ENCODE results near the gene KCNJ3.
"Not testable (repeated sequence)": the region's sequence is repeated elsewhere in the genome, so short reads cannot be mapped to it uniquely, and the experiment has no call there.

The KCNJ3 gene

GRCh38 chr2:154849482-154849881, 151.0 kb downstream of the KCNJ3 start:
- no peak for DNase-seq

- DNase-seq = no peak
Measured at GRCh38 chr2:154850532-154850931, 152.0 kb downstream of the KCNJ3 start.

- DNase-seq = no peak
Measured at GRCh38 chr2:154855138-154855537, 156.6 kb downstream of the KCNJ3 start.

DNA sequence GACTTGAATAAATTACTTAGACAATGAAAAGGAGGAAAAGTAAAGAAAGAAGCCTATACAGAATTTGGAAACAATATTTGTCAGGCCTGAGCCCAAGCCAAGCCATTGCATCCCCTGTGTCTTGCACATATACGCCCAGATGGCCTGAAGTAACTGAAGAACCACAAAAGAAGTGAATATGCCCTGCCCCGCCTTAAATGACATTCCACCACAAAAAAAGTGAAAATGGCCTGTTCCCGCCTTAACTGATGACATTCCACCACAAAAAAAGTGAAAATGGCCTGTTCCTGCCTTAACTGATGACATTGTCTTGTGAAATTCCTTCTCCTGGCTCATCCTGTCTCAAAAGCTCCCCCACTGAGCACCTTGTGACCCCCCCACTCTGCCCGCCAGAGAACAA, 168.7 kb downstream of the KCNJ3 start:
- DNase-seq = not testable (repeated sequence)

DNA sequence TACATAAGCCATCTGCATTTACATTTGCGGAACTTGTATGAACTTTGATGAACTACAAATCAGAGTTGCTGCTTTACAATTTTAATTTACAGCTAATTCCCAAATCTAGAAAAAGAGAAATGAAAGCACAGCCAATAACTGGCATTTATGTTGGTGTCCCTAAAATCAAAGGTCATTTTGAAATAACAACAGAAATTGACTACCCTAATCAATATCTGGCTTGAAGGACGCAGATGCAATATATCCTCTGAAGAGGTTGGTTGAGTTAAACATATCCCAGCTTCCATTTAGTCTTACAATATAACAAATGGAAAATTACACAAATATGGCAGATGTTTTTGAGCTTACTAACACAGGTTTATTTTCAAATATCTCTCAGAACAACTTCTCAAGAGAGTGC, 177.5 kb downstream of the KCNJ3 start:
- DNase-seq = no peak

DNA sequence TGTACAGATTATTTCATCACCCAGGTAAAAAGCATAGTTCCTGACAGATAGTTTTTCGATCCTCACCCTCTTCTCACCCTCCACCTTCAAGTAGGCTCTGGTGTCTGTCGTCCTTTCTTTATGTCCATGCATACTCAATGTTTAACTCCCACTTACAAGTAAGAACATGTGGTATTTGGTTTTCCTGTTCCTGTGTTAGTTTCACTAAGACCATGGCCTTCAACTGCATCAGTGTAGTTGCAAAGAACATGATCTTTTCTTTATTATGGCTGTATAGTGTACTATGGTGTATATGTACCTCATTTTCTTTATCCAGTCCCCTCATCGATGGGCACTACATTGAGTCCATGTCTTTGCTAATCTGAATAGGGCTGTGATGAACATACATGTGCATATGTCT, 184.2 kb downstream of the KCNJ3 start:
- no peak for DNase-seq

GRCh38 chr2:154886316-154886715, 187.8 kb downstream of the KCNJ3 start:
- DNase-seq = no peak

DNA sequence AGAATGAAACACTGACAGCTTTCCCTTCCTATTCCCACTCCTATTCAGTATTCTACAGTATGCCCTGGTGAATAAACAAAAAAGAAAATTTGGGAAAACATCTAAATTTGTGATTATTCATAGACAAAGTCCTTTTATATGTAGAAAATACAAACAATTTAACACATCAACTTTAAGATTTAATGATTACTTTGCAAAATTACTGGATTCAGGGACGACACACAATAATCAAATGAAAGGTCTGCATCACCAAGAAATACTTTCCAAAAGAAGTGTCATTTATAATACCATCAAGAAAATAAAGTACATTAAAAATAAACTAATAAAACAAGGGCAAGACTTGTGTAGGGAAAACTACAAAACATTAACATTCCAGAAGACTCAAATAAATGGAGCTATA, 199.8 kb downstream of the KCNJ3 start:
- no peak for DNase-seq

- DNase-seq = no peak
Measured at GRCh38 chr2:154901063-154901462, 202.6 kb downstream of the KCNJ3 start.

Measured in stimulated activated CD4-positive, alpha-beta T cell treated with anti-CD3 and anti-CD28 coated beads, Interleukin-4, amount 100 ng/mL, for 1 hour (primary cell).